SK-N-MC (cell line): ENCODE results near the gene SYT5.

ENCODE experiments used
- DNase-seq: peaks from one replicate; pipeline ENCODE4 v3.0.0-alpha.2; 2011; ENCODE audit warnings: low read depth, low spot score
- H3K27ac ChIP-seq: fragments of 200-600 bp; sonication (generic); 2 replicates; pipeline ENCODE4 v1.5.1; 2016; ENCODE audit warnings: mixed run types
- H3K36me3 ChIP-seq: fragments of 200-600 bp; sonication (generic); 2 replicates; pipeline ENCODE4 v1.6.1; 2017; ENCODE audit warnings: antibody characterized with exemption, low read length, mixed read lengths; ENCODE audit not compliant: insufficient read depth
- H3K4me3 ChIP-seq: fragments of 200-600 bp; sonication (generic); 2 replicates; pipeline ENCODE4 v1.5.1; 2016
- H3K9ac ChIP-seq: fragments of 200-600 bp; sonication (generic); 2 replicates; pipeline ENCODE4 v1.8.0; 2017; ENCODE audit warnings: mixed run types, mixed read lengths; ENCODE audit not compliant: insufficient read length
- H3K9me3 ChIP-seq: fragments of 200-600 bp; sonication (generic); 2 replicates; pipeline ENCODE4 v1.6.1; 2017; ENCODE audit warnings: low read depth, mild to moderate bottlenecking, antibody characterized with exemption, low read length, moderate library complexity, mixed read lengths
- EZH2 ChIP-seq: fragments of 200-600 bp; sonication (generic); IDR thresholded peaks from one replicate; pipeline ENCODE4 v1.6.1; 2017; ENCODE audit warnings: antibody characterized with exemption
- FOXP2 ChIP-seq: optimal IDR thresholded peaks from 2 replicates; pipeline ENCODE3; 2011; ENCODE audit warnings: mild to moderate bottlenecking, moderate library complexity; ENCODE audit not compliant: insufficient read depth; ENCODE audit errors: extremely low read length, control extremely low read depth
- POLR2AphosphoS5 ChIP-seq: IDR thresholded peaks from 2 replicates; pipeline ENCODE4 v1.6.1; 2012; ENCODE audit warnings: mild to moderate bottlenecking, low read depth, low read length, borderline replicate concordance

Gene SYT5

DNA sequence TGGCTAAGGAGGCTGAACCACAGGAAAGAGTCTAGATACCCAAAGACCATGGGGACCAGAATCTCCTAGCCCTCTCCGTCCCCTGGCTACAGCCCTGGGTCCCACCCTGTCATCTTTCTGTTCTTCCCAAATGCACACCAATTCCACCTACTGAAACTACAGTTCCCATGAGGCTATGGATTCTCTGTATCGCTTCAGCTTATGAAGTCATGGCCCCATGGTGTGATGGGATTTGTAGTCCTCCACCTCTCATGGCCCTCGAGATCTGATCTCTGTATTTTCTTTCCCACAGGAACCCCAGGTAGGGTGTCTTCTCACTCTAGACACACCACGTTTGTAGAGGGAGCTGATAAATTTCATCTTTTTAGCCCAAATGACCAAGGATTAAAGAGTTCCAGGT, 17.4 kb upstream of the SYT5 start:
- Histone ChIP-seq H3K9me3 (no peaks in the 10 kb centered on the region), H3K9ac (no peak overlapping the region), H3K27ac (no peak overlapping the region), H3K4me3 (no peak overlapping the region), H3K36me3 (no peaks in the 10 kb centered on the region)
- TF ChIP-seq POLR2AphosphoS5 (no peak), EZH2 (no peak), FOXP2 (no peak)
- no peak for DNase-seq

DNA sequence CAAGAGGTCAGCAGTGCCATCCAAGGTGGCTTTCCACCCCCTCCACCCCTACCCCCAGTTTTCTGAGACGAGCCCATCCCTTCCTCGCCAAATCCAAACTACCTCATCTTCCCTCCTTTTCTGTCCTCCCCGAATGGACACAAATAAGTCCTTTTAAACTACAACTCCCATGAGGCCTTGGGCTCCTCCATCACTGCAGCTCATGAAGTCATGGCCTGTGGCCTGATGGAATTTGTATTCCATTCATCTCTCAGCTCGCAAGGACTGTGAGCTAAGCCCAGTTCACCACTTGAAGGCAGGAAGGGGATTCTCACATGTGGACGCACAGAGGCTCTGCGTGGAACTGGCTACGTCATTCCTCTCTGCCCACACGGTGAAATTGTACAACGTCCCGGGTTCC, 16.7 kb upstream of the SYT5 start:
- no peak for DNase-seq
- no peak overlapping the region for H3K9ac ChIP-seq

DNA sequence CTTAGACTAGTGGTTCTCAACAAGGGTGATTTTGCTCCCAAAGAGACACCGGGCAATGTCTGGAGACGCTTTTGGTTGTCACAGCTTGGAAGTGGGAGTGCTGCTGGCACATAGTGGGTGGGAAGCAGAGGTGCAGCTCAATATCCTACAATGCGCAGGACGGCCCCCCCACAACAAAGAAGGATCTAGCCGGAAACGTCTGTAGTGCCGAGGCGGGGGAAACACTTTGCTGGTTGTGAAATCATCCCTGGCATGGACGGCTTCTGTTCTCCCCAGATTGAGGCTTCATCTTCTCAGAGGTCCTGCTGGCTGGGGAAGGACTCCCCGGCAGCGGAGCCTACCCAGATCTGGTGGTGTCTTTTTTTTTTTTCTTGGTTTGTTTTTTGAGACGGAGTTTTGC, 13.4 kb upstream of the SYT5 start:
- Histone ChIP-seq H3K36me3 (no peaks in the 10 kb centered on the region), H3K9ac (no peak overlapping the region), H3K27ac (no peak overlapping the region), H3K9me3 (no peaks in the 10 kb centered on the region), H3K4me3 (no peak overlapping the region)
- no peak for DNase-seq
- TF ChIP-seq FOXP2 = no peak
- no peak for TF ChIP-seq POLR2AphosphoS5
- no peak for TF ChIP-seq EZH2

More for the DNA sequence above, 16.7 kb upstream of the SYT5 start:
- TF ChIP-seq EZH2 = no peak
- TF ChIP-seq FOXP2 = no peak
- no peak for TF ChIP-seq POLR2AphosphoS5
- H3K9me3 ChIP-seq = no peaks in the 10 kb centered on the region
- H3K27ac ChIP-seq = no peak overlapping the region
- H3K4me3 ChIP-seq = no peak overlapping the region
- no peaks in the 10 kb centered on the region for H3K36me3 ChIP-seq

DNA sequence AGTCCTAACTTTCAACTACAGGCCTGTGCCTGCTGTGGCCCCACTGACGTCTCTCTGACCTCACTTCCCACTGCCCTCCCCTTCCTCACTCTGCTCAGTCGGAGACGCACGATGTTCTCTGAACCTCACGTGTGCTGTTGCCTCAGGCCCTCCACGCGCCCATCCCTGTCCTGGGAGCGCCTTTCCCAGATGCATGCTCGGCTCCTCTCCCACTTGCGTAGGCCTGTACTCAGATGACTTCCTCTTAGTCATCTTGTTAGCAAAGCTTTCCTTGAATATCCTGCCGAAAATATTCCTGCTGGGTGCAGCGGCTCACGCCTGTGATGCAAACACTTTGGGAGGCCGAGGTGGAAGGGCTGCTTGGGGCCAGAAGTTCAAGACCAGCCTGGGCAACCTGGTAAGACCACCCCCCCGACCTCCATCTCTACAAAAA, 9.3 kb upstream of the SYT5 start:
- DNase-seq = no peak
- Histone ChIP-seq H3K4me3 (no peak overlapping the region), H3K9me3 (no peaks in the 10 kb centered on the region), H3K9ac (no peak overlapping the region), H3K27ac (no peak overlapping the region), H3K36me3 (no peaks in the 10 kb centered on the region)
- TF ChIP-seq POLR2AphosphoS5 (no peak), FOXP2 (no peak), EZH2 (no peak)

DNA sequence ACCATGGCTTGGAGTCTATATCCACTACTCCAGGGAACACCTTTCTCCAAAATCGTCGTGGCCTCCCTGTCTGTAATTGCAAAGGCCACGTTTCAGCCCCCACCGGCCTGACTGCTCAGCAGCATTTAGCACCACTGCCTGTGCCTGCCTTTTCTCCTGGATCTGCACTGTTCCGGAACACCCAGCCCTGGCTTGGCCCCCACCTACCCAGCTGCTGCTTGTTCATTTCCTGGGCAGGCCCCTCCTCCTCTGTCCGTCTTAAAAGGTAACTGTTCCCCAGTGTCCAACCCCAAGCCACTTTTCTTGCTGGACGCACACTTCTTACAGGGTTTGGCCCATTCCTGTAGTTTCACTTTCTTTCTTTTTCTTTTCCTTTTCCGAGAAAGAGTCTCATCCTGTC, 8.5 kb upstream of the SYT5 start:
- Histone ChIP-seq H3K9ac (no peak overlapping the region), H3K36me3 (no peaks in the 10 kb centered on the region), H3K27ac (no peak overlapping the region), H3K9me3 (no peaks in the 10 kb centered on the region), H3K4me3 (no peak overlapping the region)
- DNase-seq = no peak
- TF ChIP-seq POLR2AphosphoS5 = no peak
- no peak for TF ChIP-seq EZH2
- TF ChIP-seq FOXP2 = no peak

DNA sequence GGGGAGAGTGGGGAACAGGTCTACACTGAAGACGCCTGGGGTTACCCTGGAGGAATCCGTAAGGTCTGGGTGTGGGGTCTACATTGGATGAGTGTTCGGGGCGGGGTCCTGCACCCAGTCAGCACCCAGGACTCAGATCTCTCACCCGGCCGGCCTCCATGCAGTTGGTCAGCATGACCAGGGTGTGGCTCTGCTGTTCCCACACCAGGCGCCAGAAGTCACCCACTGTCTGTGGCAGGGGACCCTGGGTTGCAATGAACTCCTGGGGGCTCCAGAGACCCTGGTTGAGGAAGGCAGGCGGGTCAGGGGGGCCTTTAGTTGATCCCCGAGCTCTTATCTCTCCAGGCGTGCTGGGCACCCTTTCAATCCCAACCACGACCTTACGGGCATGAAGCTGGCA, 6.0 kb upstream of the SYT5 start:
- DNase-seq = no peak
- H3K9me3 ChIP-seq = no peaks in the 10 kb centered on the region
- no peak overlapping the region for H3K9ac ChIP-seq
- TF ChIP-seq FOXP2 (no peak), POLR2AphosphoS5 (no peak), EZH2 (no peak)
- H3K27ac ChIP-seq = no peak overlapping the region
- no peaks in the 10 kb centered on the region for H3K36me3 ChIP-seq
- no peak overlapping the region for H3K4me3 ChIP-seq

DNA sequence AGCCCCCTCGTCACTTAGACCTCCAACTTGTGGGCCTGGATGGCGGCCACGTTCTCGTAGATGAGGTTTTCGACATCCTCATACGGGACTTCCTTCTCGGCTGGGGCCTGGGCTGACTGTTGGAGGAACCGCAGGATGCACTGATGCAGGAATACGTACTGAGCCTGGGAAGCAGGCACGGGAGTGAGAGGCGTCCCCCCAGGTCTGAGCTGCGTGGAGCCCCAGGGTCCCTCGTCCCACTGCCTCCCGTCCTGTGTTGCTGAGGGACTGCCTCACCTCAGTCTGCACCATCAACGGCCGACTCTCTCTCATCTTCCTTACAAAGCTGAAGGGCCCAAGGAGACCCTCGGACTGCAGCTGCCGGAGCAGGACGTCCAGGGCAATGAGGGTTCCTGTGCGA, 1.7 kb upstream of the SYT5 start:
- TF ChIP-seq POLR2AphosphoS5 (no peak), FOXP2 (no peak), EZH2 (no peak)
- Histone ChIP-seq H3K9ac (no peak overlapping the region), H3K9me3 (no peaks in the 10 kb centered on the region), H3K27ac (no peak overlapping the region), H3K36me3 (no peaks in the 10 kb centered on the region), H3K4me3 (no peak overlapping the region)
- DNase-seq = no peak

DNA sequence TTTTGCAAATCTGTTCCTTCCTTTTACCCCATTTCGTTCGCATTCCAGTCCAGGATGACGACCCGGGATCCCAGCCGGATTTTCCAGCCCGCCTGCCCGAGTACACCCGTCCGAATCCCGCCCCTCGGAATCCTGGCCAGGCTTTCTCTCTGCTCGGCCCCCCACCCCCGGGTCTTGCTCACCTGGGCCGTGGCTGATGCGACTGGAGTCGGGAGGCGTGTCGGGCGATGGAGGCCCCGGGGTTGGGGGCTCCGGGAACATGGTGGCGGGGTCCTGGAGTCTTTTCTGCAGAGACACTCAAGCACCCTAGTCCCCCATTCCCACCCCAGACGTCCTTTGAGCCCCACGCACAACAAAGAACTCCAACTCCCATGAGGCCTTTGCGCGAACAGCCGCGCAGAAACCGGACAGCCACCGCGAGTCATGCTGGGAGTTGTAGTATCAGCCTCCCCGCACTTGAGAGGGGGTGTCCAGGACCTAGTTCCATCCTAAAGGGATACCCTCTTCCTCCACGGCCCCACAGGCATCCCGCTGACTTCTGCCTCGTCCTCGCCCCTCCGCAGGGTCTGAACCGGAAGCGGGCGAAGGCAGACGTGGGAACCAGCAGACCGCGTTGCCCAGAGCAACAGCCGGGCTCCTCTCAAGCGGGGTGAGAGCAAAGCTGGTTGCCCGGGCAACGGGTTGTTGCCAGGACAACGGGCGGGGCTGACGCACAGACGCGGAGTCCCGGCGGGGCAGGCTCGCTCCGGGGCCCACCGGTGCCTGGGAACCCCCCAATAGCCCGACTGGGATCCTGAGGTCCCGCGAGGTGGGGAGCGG, 1.1 kb downstream of the SYT5 start:
- Histone ChIP-seq H3K36me3 (no peaks in the 10 kb centered on the region), H3K27ac (no peak overlapping the region), H3K9ac (no peak overlapping the region), H3K9me3 (no peaks in the 10 kb centered on the region), H3K4me3 (peak overlapping the region; percentile 67)
- DNase-seq = no peak
- TF ChIP-seq EZH2 (no peak), POLR2AphosphoS5 (no peak), FOXP2 (no peak)
